Measurements from ENCODE around the gene NPM3. TPM values are rescaled to one million over a fixed set of nuclear protein-coding genes. Genes with fewer than 3 reads are reported as not detected.

Gene NPM3
- total and polyA plus RNA-seq, 2 of the 13 experiments (the other 11 are each of a cell fraction or from before 2014, with no cell fraction given) = 47.6 to 129 TPM

DNA sequence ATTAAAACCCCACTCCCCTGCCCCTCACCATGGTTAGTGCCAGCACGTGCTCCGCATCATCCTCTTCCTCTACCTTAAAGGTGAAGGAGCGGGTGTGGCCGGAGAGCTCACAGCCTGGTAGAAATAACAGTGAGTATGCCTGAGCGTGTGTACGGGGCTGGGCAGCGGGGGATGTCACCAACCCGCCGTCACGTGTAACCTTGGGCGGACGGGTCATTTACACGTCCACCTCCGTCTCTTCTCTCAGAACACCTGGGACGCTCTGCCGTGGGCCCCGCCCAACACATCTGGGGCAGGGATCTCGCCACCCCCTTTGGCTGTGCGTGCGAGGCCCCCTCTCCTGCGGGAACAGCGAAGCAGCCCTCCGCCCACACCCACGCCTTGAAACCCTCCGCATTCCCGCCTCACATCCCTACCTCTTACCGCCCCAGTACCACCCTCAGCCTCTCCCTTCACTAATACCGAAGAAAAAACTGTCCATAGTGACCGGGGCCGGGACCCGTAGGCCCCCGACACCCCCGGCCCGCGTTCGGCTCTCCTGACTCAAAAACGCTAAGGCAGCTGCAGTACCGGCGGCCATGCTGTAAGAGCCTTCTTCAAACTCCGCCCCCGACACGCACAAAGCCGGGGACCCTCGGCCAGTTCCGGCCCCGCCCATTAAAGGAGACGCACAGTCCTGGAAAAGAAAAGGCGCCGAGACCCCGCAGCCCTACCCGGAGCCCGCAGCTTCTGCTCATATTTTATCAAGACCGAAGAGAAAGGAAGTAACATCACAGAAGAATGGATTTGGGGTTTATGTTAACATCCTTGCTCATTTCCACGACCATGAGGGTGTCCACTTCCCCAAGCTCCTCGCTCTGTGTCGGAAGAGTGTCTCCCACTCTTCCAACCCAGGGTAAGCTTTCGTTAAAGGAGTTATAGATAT is at the start of gene NPM3 (continued):
- TF ChIP-seq, protein P1, sequence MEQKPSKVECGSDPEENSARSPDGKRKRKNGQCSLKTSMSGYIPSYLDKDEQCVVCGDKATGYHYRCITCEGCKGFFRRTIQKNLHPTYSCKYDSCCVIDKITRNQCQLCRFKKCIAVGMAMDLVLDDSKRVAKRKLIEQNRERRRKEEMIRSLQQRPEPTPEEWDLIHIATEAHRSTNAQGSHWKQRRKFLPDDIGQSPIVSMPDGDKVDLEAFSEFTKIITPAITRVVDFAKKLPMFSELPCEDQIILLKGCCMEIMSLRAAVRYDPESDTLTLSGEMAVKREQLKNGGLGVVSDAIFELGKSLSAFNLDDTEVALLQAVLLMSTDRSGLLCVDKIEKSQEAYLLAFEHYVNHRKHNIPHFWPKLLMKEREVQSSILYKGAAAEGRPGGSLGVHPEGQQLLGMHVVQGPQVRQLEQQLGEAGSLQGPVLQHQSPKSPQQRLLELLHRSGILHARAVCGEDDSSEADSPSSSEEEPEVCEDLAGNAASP (CRISPR knock-in tag; IDR thresholded peaks at IDR 0.05; ENCODE audit: borderline replicate concordance) = 0 out of 2 replicates have a peak, but pooled peaks have one; percentile 16
- TF ChIP-seq, protein P2, sequence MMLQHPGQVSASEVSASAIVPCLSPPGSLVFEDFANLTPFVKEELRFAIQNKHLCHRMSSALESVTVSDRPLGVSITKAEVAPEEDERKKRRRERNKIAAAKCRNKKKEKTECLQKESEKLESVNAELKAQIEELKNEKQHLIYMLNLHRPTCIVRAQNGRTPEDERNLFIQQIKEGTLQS (CRISPR knock-in tag; IDR thresholded peaks at IDR 0.05) = no peak
- TF ChIP-seq NFATC3 (CRISPR knock-in tag; IDR thresholded peaks at IDR 0.05) = no peak
- no peak for TF ChIP-seq PRPF4 (IDR thresholded peaks at IDR 0.05; ENCODE audit: low read depth, low read length, poor library complexity, severe bottlenecking)
- no peak for TF ChIP-seq HMG20B (CRISPR knock-in tag; conservative IDR thresholded peaks at IDR 0.05)
- peak; percentile 61; the same call in 1 of the 2 replicates for TF ChIP-seq NFKB2 (CRISPR knock-in tag; IDR thresholded peaks at IDR 0.05; ENCODE audit: borderline replicate concordance)
- TF ChIP-seq GATAD2A (CRISPR knock-in tag; IDR thresholded peaks at IDR 0.05) = 0 out of 2 replicates have a peak, but pooled peaks have one; percentile 9
- TF ChIP-seq, protein P3, sequence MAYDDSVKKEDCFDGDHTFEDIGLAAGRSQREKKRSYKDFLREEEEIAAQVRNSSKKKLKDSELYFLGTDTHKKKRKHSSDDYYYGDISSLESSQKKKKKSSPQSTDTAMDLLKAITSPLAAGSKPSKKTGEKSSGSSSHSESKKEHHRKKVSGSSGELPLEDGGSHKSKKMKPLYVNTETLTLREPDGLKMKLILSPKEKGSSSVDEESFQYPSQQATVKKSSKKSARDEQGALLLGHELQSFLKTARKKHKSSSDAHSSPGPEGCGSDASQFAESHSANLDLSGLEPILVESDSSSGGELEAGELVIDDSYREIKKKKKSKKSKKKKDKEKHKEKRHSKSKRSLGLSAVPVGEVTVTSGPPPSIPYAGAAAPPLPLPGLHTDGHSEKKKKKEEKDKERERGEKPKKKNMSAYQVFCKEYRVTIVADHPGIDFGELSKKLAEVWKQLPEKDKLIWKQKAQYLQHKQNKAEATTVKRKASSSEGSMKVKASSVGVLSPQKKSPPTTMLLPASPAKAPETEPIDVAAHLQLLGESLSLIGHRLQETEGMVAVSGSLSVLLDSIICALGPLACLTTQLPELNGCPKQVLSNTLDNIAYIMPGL (CRISPR knock-in tag; IDR thresholded peaks at IDR 0.05; ENCODE audit: borderline replicate concordance in 1 of 2, low read depth in 1 of 2) = peak in 1 of 2 experiments; percentile 54; a peak in 2 of 4 replicates
- TF ChIP-seq, protein P4, sequence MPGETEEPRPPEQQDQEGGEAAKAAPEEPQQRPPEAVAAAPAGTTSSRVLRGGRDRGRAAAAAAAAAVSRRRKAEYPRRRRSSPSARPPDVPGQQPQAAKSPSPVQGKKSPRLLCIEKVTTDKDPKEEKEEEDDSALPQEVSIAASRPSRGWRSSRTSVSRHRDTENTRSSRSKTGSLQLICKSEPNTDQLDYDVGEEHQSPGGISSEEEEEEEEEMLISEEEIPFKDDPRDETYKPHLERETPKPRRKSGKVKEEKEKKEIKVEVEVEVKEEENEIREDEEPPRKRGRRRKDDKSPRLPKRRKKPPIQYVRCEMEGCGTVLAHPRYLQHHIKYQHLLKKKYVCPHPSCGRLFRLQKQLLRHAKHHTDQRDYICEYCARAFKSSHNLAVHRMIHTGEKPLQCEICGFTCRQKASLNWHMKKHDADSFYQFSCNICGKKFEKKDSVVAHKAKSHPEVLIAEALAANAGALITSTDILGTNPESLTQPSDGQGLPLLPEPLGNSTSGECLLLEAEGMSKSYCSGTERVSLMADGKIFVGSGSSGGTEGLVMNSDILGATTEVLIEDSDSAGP (CRISPR knock-in tag; IDR thresholded peaks at IDR 0.05; ENCODE audit: borderline replicate concordance) = peak; percentile 100
- no peak for TF ChIP-seq ZFP36L2 (CRISPR knock-in tag; IDR thresholded peaks at IDR 0.05)
- TF ChIP-seq ZNF24 (IDR thresholded peaks at IDR 0.05) = no peak
- 0 out of 2 replicates have a peak, but pooled peaks have one; percentile 12 for TF ChIP-seq ZNF263 (CRISPR knock-in tag; IDR thresholded peaks at IDR 0.05)
- peak; percentile 88 for TF ChIP-seq KAT8 (CRISPR knock-in tag; IDR thresholded peaks at IDR 0.05)
- TF ChIP-seq, protein P5, sequence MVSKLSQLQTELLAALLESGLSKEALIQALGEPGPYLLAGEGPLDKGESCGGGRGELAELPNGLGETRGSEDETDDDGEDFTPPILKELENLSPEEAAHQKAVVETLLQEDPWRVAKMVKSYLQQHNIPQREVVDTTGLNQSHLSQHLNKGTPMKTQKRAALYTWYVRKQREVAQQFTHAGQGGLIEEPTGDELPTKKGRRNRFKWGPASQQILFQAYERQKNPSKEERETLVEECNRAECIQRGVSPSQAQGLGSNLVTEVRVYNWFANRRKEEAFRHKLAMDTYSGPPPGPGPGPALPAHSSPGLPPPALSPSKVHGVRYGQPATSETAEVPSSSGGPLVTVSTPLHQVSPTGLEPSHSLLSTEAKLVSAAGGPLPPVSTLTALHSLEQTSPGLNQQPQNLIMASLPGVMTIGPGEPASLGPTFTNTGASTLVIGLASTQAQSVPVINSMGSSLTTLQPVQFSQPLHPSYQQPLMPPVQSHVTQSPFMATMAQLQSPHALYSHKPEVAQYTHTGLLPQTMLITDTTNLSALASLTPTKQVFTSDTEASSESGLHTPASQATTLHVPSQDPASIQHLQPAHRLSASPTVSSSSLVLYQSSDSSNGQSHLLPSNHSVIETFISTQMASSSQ (IDR thresholded peaks at IDR 0.05; ENCODE audit: low read depth) = no peak
- TF ChIP-seq, protein P5 (CRISPR knock-in tag; IDR thresholded peaks at IDR 0.05; ENCODE audit: borderline replicate concordance) = peak; percentile 47; the same call in 1 of the 2 replicates
- TF ChIP-seq SMC3 (IDR thresholded peaks at IDR 0.05; ENCODE audit: low read length) = no peak
- TF ChIP-seq, protein P6, sequence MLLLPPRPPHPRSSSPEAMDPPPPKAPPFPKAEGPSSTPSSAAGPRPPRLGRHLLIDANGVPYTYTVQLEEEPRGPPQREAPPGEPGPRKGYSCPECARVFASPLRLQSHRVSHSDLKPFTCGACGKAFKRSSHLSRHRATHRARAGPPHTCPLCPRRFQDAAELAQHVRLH (CRISPR knock-in tag; IDR thresholded peaks at IDR 0.05; ENCODE audit: borderline replicate concordance, low read depth) = no peak
- TF ChIP-seq ZSCAN9 (CRISPR knock-in tag; IDR thresholded peaks at IDR 0.05; ENCODE audit: borderline replicate concordance) = no peak
- TF ChIP-seq SIN3B (IDR thresholded peaks at IDR 0.05; ENCODE audit: low read length) = peak; percentile 93

Measured in HepG2 (cell line).